HG02610 (cell line): ENCODE results near the gene CDH1.
A peak's percentile ranks its signal among the peaks of the same experiment; 100 is the strongest.

Experiments
- ATAC-seq: cut with Tn5 transposase; IDR thresholded peaks from one replicate; pipeline ENCODE4 v1.9.1; 2021; ENCODE audit warnings: mild to moderate bottlenecking, moderate library complexity; ENCODE audit not compliant: unreplicated experiment

Gene CDH1

DNA sequence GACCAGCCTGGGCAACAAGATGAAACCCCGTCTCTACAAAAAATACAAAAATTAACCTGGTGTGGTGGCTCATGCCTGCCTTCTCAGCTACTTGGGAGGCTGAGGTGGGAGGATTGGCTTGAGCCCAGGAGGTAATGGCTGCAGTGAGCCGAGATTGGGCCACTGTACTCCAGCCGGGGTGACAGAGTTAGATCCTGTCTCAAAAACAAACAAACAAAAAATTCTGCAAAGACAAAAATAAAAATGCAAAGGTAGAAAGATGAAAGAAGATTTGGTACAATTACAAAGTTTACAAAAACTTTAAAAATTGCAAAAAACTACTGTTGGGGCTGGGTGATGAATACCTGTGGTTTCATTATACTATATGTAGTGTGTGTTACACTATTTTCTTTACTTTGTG lies 5.5 kb upstream of the CDH1 start:
- no peak for ATAC-seq

DNA sequence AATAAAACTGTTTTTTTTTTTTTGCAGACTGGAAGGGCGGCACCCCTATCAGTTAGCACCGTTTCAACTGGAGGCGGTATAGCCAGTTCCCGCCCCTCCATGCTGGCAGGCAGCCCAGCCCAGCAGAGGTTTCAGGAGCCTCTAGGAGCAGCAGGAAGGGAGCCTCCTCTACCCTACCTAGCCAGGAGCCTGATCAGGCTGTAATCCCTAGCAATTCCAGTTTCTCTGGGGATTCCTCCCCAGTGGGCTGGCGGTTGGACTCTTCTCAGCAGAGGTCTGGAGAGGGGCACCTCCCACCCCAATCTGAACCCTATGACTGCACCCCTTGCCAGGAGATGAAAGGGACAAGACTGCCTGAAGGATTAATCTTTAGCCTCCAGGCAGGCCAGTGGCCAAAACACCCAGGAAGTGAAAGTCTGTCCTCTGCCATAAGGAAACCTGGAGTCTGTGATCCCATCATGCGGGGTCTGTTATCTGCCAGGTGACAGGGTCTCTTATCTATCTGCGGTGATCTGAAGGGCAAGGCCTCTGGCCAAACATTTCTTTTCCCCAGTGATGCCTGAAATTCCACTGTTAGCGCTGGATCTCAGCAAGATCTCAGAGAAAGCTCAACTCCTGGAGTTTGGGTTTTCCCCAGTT lies 4.9 kb upstream of the CDH1 start:
- ATAC-seq: no peak

DNA sequence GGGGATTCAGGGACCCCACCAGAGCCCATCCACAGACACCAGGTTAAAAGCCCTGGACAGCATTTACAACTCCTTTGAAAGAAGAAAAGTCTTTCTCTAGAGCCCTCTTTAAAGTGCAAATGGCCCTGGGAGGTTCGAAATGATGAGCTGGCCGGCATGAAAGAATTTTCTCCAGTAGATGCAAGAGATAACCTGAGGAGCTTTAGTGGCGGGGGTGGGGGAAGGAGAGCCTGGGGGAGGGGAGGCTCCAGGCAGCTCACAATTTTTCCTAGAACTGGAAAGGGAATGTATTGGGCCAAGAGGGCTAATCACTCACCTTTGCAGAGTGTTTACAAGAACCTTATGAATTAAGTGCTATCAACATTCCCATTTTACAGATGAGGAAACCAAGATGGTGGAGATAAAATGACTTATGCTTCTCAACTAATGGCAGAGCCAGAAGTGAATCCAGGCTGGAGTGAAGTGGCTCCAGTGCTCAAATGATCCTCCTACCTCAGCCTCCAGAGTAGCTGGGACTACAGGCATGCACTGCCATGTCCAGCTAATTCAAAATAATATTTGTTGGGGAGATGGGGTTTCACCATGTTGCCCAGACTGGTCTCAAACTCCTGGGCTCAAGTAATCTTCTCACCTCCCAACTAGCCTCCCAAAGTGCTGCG lies 4.2 kb upstream of the CDH1 start:
- no peak for ATAC-seq

DNA sequence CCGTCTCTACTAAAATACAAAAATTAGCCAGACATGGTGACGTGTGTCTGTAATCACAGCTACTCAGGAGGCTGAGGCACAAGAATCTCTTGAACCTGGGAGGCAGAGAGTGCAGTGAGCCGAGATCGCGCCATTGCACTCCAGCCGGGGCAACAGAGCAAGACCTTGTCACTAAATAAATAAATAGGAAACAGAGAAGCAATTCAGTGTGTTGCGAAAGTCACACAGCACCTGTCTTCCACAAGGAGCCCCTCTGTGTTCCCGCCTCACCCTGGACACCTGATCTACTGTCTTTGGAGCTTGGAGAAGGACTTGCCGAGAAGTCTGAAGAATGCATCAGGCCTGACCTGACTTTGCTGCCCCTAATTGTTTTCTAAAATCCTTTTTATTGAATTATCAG lies 3.5 kb upstream of the CDH1 start:
- ATAC-seq: no peak

DNA sequence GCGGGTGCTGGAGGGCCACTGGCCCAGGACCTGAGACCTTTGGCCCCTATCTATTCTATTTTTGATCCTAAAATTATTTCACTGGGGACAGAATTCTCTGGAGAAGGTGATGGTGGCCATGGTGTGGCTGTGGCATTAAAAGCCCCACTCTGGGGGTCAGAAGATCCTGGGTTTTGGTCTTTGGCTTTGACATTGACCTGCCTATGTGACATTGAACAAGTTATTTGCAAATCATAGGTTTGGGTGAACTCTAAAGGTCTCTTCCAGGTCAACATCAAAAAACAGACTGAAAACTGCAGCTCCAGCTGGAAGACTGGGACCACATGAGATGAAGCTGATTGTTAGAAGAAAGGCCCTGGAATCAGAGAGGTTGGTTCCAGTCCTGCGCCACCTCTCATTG lies 2.3 kb upstream of the CDH1 start:
- ATAC-seq: no peak

DNA sequence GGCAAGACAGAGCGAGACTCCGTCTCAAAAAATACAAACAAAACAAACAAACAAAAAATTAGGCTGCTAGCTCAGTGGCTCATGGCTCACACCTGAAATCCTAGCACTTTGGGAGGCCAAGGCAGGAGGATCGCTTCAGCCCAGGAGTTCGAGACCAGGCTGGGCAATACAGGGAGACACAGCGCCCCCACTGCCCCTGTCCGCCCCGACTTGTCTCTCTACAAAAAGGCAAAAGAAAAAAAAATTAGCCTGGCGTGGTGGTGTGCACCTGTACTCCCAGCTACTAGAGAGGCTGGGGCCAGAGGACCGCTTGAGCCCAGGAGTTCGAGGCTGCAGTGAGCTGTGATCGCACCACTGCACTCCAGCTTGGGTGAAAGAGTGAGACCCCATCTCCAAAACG lies 531 bp upstream of the CDH1 start:
- ATAC-seq: no peak

DNA sequence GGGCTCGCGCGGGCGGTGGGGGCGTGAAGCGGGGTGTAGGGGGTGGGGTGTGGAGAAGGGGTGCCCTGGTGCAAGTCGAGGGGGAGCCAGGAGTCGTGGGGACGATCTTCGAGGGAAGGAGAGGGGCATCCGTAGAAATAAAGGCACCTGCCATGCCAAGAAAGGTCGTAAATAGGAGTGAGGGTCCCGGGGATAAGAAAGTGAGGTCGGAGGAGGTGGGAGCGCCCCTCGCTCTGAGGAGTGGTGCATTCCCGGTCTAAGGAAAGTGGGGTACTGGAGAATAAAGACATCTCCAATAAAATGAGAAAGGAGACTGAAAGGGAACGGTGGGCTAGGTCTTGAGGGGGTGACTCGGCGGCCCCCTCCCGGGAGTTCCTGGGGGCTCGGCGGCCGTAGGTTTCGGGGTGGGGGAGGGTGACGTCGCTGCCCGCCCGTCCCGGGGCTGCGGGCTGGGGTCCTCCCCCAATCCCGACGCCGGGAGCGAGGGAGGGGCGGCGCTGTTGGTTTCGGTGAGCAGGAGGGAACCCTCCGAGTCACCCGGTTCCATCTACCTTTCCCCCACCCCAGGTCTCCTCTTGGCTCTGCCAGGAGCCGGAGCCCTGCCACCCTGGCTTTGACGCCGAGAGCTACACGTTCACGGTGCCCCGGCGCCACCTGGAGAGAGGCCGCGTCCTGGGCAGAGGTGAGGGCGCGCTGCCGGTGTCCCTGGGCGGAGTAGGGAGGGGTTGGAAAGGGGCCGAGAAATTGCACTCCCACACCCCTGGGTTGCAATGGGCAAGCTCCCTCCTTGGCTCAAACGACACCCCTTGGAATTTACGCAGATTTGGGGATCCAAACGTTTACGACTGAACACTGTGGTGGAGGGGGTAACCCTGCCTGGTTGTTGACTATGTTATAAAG lies 888 bp downstream of the CDH1 start:
- ATAC-seq: no peak

DNA sequence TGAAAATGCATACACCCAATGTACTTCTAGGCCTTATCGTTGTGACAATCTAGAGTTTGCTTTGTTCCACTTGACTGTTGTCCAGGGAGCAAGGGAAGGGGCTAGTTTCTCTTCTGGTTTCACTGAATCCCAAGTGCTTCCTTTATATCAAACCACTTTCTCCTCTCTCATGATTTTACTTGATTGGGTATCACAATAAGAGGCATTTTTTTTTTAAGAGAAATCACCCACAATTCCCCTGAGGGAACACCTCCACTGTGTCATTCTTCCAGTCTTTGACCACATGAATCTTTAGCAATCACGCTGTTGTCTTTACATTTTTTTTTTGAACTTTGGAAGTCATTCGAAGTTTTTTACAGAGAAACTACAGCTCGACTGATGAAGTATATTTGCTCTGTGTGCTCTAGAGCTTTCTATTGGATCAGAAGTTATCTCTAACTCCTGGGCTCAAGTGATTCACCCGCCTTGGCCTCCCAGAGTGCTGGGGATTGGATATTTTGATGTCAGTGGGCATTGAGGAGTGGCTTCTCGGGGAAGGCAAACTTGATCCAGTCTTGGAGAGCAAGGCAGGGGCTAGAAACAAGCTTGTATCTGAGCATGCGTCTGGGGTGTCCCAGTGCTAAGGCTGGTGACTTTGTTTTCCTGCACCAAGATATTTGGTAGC lies 3.0 kb downstream of the CDH1 start:
- ATAC-seq: no peak

DNA sequence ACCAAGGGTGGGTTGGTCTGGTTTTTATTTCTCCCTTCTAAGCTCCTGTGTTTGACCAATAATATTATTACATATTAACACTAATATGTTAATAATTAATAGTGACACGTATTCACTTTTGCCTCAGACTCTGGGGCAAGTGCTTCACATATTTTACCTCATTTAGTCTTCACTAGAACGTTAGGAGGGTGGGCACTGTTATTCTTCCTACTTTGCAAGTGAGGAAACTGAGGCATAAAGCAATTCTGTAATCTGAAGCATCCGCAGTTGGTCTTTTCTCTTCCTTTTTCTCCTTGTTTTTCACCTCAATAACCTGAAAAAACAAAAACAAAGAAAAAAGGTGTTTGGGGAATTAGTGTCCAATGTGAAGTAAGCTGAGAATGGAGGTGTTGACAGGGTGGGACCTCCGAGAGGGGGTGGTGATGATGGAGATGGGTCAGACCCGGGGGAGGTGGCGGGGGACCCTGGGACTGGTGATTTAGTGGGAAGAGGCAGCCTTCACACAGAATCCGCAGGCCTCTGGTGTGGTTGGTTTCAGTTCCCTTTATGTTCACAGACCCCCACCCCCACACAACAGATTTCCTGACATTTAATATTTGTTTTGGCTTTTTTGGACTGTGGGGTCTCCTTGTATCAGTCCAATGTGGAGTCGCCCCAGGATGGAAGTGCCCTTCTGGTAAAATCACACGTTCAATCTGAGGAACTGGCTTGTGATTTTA lies 3.7 kb downstream of the CDH1 start:
- no peak for ATAC-seq

DNA sequence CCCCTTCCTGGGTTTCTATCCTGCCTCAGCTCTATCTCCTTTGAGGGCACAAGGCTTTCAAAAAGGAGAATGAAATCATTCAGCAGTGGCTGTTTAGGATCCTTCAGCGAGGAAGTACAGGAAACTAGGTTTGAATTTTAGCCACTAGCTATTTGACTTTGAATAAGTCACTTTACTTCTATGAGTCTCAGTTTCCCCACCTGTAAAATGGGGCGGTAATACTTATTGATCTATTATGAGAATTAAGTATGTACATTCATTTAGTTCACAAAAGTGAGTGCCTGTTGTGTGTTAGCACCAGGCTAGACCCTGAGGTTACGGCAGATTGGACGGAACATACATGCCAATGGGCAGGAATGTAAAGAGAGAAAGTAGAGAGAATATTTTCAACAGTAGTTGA lies 6.6 kb downstream of the CDH1 start:
- no peak for ATAC-seq

DNA sequence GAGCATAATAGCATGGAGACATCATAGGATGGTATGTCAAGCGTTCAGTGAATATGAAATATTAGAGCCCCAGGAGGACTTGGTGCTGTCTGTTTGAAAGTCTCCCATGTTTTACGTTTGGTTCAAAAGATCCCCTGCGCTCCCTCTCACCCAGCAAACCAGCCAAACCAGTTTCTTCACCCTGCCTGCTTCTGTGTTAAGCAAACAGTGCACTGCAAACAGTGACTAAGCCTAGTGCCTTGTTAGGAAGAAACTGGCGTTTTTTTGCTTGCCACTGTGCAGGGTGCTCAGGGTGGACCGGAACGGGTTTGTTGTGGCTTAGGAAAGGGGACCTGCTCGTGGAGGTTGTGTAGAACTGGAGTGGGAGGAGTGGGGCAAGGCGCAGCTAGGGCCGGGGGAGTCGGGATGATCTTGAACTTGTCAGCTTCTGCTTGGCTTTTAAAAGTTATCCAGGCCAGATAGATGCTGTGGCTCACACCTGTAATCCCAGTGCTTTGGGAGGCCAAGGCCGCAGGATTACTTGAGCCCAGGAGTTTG lies 7.7 kb downstream of the CDH1 start:
- no peak for ATAC-seq

DNA sequence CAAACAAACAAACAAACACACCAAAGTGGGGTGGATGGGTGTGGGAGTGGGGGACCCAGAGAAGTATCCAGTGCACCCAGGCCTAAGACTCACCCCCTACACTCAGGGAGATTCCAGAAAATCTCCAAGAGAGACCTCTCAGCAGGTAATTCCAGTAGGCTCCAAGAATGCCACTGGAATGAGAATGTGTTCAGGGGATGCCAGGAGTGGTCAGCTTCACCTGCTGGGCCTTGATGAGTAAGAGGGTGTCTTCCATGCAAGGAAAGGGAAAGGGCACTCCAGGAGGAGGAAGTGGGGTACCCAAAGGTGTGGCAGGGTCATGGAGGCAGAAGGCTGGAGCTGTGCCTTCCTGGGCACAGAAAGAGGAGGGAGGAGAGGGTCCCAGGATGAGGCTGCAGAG lies 9.9 kb downstream of the CDH1 start:
- ATAC-seq: no peak

DNA sequence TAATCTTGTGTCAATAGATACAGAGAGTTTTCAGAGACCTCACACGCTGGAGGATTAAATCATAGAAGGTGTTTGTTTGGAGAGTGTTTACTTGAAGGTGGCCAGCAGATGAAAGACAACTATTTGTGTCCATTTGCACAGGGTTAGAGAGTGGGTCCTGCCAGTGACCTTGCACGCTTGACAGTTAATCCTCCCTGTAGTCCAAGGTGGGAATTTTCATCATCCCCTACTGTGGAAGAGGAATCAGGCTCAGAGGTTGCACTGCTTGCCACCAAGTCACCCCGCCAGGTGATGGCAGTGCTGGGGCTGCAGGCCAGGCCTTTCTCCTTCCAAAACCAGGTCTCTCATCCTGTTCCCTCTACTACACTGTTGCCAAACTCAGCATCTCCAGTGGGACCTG lies 12.3 kb downstream of the CDH1 start:
- ATAC-seq: no peak

DNA sequence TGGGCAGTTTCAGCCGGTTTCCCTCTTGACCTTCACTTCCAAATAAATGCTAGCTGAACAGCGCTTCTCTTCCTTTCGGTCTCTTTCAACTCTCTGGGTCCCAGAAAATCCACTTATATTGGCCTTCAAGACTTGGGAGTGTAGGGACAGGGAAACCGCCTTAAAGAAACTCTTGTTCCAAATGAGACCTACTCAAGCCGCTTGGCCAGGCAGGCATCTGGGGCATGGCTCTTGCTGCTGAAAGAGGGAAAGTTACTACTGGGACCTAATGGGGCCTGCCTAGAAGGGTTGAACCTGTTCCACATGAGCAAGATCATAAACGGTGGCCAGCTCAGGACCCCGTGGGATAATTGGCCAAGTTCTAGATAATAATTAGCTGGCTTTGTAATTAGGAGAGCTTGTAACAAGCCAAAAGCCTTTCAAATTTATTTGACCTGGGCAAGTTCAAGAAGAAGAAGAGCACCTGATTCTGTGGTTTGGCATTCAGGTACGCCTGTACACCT lies 13.2 kb downstream of the CDH1 start:
- ATAC-seq: no peak

DNA sequence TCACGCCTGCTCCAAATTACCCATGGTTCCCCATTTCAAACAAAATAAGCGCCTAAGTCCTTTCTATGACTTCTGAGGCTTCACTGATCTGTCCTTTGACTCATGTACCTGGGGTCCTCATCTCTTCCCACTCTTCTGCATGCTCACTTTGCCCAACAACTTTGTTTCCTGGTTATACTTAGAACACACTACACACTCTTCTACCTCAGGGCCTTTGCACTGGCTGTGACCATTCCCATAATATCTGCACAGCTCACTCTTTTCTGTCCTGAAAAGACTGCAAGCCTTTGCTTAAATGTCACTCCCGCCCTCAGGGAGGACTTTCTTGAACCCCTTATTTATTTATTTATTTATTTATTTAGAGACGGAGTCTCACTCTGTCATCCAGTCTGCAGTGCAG lies 14.1 kb downstream of the CDH1 start:
- no peak for ATAC-seq

DNA sequence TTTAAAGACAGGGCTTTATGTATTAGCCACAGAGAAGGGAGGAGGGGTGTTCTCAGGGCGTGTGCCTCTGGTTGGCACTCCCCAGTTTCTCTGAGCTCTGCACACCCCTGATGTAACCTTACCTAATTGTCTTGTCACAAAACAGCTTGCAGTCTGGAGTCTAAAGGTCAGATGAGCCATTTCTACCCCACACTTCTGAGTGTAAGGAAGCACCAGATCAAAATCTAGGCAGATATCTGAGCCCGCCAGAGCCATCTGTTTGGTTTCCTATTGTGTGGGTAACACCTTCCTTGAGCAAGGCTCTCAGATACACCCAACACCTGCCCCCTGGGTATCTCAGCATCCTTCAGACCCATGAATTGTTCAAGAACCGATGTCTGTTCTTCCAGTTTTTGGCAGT lies 15.5 kb downstream of the CDH1 start:
- no peak for ATAC-seq

DNA sequence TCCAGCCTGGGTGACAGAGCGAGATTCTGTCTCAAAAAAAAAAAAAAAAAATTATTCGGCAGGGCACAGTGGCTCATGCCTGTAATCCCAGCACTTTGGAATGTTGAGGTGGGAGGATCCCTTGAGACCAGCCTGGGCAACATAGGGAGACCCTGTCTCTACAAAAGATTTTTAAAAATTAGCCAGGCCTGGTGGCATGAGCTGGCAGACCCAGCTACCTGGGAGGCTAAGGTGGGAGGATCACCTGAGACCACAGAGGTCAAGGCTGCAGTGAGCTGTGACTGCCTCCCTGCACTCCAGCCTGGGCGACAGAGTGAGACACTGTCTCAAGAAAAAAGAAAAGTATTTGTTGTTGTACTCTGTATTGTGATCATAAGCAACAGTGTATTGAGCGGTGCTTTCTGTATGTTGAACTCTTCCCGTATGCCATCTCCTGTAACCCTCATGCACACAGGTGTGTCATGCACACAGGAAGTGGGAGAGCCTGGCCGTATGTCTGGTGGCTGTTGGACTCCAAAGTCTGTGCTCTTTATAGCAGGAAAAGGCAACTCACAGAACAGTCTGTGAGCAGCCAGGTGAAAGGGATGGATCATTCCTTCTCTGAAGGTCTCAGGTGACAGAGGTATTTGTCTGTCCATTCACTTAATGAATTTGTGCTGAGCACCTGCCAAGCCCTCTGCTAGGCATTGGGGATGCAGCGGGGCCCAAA lies 17.1 kb downstream of the CDH1 start:
- ATAC-seq: no peak

DNA sequence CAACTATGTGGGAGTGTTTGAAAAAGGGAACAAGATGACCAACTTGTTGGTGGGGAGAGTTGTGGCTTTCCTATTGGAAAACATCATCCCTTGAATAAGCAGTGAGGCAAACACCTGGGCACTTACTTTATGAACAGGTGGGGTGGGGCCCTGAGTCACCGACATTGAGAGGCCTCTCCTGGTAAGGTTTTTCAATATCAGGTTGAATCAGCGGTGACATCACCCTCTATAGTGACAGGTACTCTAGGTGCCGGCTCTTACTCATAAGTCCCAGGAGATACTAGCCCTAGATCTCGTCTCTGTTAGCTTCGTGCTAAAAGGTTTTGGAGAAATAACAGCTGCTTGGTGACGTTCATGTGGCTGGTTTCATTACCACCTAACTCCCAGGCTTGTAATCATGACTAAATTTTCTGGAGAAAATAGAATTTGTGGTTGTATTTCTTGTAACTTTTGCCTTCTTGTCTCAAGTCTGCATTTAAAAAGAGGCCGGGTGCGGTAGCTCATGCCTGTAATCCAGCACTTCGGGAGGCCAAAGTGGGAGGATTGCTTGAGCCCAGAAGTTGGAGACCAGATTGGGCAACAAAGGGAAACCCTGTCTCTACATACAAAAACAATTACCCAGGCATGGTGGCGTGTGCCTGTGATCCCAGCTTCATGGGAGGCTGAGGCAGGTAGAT lies 19.3 kb downstream of the CDH1 start:
- ATAC-seq: peak; percentile 68

DNA sequence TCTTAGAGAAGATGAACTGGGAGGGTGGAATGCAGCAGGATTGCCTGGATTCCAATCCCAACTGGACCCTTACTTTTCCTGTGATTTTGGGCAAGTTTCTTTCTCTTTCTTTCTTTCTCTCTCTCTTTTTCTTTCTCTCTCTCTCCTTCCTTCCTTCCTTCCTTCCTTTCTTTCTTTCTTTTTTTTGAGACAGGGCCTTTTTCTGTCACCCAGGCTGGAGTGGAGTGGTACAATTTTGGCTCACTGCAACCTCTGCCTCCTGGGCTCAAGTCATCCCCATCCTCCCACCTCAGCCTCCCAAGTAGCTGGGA lies 20.5 kb downstream of the CDH1 start:
- no peak for ATAC-seq
